Vagina (tissue), 2 donors: ENCODE results near the gene SGSM1. TPM values are rescaled to one million over a fixed set of nuclear protein-coding genes. Genes with fewer than 3 reads are reported as not detected.

Source experiments
- DNase-seq, 2 donors: peaks; one replicate each; pipeline ENCODE4 v3.0.0-alpha.2; 2017; ENCODE audit errors: extremely low spot score in 2 of 2
- H3K27ac ChIP-seq: fragments of 200-600 bp; sonication (generic); one replicate; pipeline ENCODE4 v1.5.1; 2019
- H3K27me3 ChIP-seq: fragments of 200-600 bp; sonication (generic); one replicate; pipeline ENCODE4 v1.5.1; 2019
- H3K36me3 ChIP-seq, 2 donors: fragments of 200-600 bp; sonication (generic); one replicate each; pipeline ENCODE4 v1.5.1; 2017 to 2019
- H3K4me1 ChIP-seq: fragments of 200-600 bp; sonication (generic); one replicate; pipeline ENCODE4 v1.5.1; 2019
- H3K4me3 ChIP-seq, 2 donors: fragments of 200-600 bp; sonication (generic); 1 replicate in 1 of 2; 2 replicates in 1 of 2; pipeline ENCODE4 v1.5.1; 2016 to 2019
- H3K9me3 ChIP-seq: fragments of 200-600 bp; sonication (generic); one replicate; pipeline ENCODE4 v1.5.1; 2019
- CTCF ChIP-seq, 3 experiments: fragments of 450-650 bp in 2 of 3; fragments of 200-600 bp in 1 of 3; sonication (generic) in 1 of 3; IDR thresholded peaks; one replicate each; pipeline ENCODE4 v1.5.1; 2017 to 2019; ENCODE audit warnings: antibody characterized with exemption in 3 of 3, mild to moderate bottlenecking in 2 of 3, moderate library complexity in 2 of 3
- POLR2A ChIP-seq, 2 donors: fragments of 450-650 bp; IDR thresholded peaks; one replicate each; pipeline ENCODE4 v1.6.1; 2017; ENCODE audit warnings: antibody characterized with exemption in 2 of 2, mild to moderate bottlenecking in 2 of 2, moderate library complexity in 2 of 2
- POLR2AphosphoS5 ChIP-seq, 2 donors: sonication (generic); formaldehyde crosslinking; IDR thresholded peaks; one replicate each; pipeline ENCODE4 v1.9.0; 2017; ENCODE audit warnings: antibody characterized with exemption in 2 of 2, mild to moderate bottlenecking in 2 of 2, low read depth in 1 of 2; ENCODE audit not compliant: insufficient read depth in 1 of 2
- intact Hi-C: fragments of 100-400 bp; cut with DNase I; formaldehyde crosslinking; loops from one replicate; pipeline ENCODE4 v1.15.1; 2023
- total RNA-seq: library from RNA; depleted of rRNA; stranded (reverse); fragments of >200 nt; gene quantifications from one replicate; pipeline ENCODE4 v1.2.3, GENCODE V29; 2016

Gene SGSM1
- total RNA-seq, 1 donor from 2014 or later, result 2.9 TPM

GRCh38 chr22:24883432-24883831 is 77.4 kb downstream of the SGSM1 start:
- Histone ChIP-seq H3K4me3 (no peak overlapping the region), H3K36me3 (no peaks in the 10 kb centered on the region), H3K9me3 (no peaks in the 10 kb centered on the region), H3K4me1 (no peaks in the 10 kb centered on the region), H3K27ac (no peak overlapping the region), H3K27me3 (no peaks in the 10 kb centered on the region)
- TF ChIP-seq POLR2AphosphoS5 (IDR thresholded peaks at IDR 0.05; ENCODE audit: insufficient read depth in 1 of 2, low read depth in 1 of 2), result no peak
- TF ChIP-seq CTCF (IDR thresholded peaks at IDR 0.05), result no peak
- no peak for TF ChIP-seq POLR2A (IDR thresholded peaks at IDR 0.05)
- no peak for DNase-seq
- intact Hi-C loops, result no loop called here

- Histone ChIP-seq H3K36me3 (no peaks in the 10 kb centered on the region), H3K4me3 (no peak overlapping the region), H3K27me3 (no peaks in the 10 kb centered on the region), H3K27ac (no peak overlapping the region), H3K4me1 (no peaks in the 10 kb centered on the region), H3K9me3 (no peaks in the 10 kb centered on the region)
- TF ChIP-seq POLR2A (IDR thresholded peaks at IDR 0.05) (no peak), CTCF (IDR thresholded peaks at IDR 0.05) (no peak), POLR2AphosphoS5 (IDR thresholded peaks at IDR 0.05; ENCODE audit: insufficient read depth in 1 of 2, low read depth in 1 of 2) (no peak)
- intact Hi-C loops, result no loop called here
- DNase-seq, result no peak
These were observed 81.2 kb downstream of the SGSM1 start for GRCh38 chr22:24887260-24887659.

- TF ChIP-seq POLR2A (IDR thresholded peaks at IDR 0.05), result no peak
- TF ChIP-seq CTCF (IDR thresholded peaks at IDR 0.05), result no peak
- Histone ChIP-seq H3K27ac (peak overlapping the region; percentile 57), H3K4me3 (no peak overlapping the region), H3K9me3 (no peaks in the 10 kb centered on the region), H3K27me3 (no peaks in the 10 kb centered on the region), H3K4me1 (peaks cover 10% of the 10 kb centered on the region), H3K36me3 (peaks cover 0 to 5% of the 10 kb centered on the region in 2 donors)
- intact Hi-C loops, result no loop called here
- DNase-seq, result no peak
These were observed 87.5 kb downstream of the SGSM1 start for GRCh38 chr22:24893341-24894070.

GRCh38 chr22:24894220-24894975 is 88.4 kb downstream of the SGSM1 start:
- Histone ChIP-seq H3K4me1 (peaks cover 10% of the 10 kb centered on the region), H3K27ac (peak overlapping the region; percentile 57), H3K4me3 (peak overlapping the region; percentile 1 to 14), H3K36me3 (peaks cover 0 to 5% of the 10 kb centered on the region in 2 donors), H3K9me3 (no peaks in the 10 kb centered on the region), H3K27me3 (no peaks in the 10 kb centered on the region)
- TF ChIP-seq POLR2AphosphoS5 (IDR thresholded peaks at IDR 0.05; ENCODE audit: insufficient read depth in 1 of 2, low read depth in 1 of 2) (peak; percentile 25 to 93), CTCF (IDR thresholded peaks at IDR 0.05) (no peak)
- intact Hi-C loops, result no loop called here
- DNase-seq, result peak in 1 of 2 donors; percentile 94

GRCh38 chr22:24894998-24895397 is 89.0 kb downstream of the SGSM1 start:
- intact Hi-C loops, result no loop called here
- Histone ChIP-seq H3K27me3 (no peaks in the 10 kb centered on the region), H3K4me1 (peaks cover 10% of the 10 kb centered on the region), H3K27ac (peak overlapping the region; percentile 57), H3K4me3 (peak overlapping the region in 1 of 2 donors; percentile 1), H3K9me3 (no peaks in the 10 kb centered on the region), H3K36me3 (peaks cover 0 to 5% of the 10 kb centered on the region in 2 donors)
- TF ChIP-seq CTCF (IDR thresholded peaks at IDR 0.05), result no peak
- no peak for TF ChIP-seq POLR2AphosphoS5 (IDR thresholded peaks at IDR 0.05; ENCODE audit: insufficient read depth in 1 of 2, low read depth in 1 of 2)
- no peak for TF ChIP-seq POLR2A (IDR thresholded peaks at IDR 0.05)
- no peak for DNase-seq
